ENCODE data around the gene SLC3A2.
A peak's percentile ranks its signal among the peaks of the same experiment; 100 is the strongest.

Gene SLC3A2

GRCh38 chr11:62910141-62910882 lies 29.6 kb downstream of the SLC3A2 start:
- no peak for DNase-seq (ENCODE audit: low read depth in 2 of 2)

DNA sequence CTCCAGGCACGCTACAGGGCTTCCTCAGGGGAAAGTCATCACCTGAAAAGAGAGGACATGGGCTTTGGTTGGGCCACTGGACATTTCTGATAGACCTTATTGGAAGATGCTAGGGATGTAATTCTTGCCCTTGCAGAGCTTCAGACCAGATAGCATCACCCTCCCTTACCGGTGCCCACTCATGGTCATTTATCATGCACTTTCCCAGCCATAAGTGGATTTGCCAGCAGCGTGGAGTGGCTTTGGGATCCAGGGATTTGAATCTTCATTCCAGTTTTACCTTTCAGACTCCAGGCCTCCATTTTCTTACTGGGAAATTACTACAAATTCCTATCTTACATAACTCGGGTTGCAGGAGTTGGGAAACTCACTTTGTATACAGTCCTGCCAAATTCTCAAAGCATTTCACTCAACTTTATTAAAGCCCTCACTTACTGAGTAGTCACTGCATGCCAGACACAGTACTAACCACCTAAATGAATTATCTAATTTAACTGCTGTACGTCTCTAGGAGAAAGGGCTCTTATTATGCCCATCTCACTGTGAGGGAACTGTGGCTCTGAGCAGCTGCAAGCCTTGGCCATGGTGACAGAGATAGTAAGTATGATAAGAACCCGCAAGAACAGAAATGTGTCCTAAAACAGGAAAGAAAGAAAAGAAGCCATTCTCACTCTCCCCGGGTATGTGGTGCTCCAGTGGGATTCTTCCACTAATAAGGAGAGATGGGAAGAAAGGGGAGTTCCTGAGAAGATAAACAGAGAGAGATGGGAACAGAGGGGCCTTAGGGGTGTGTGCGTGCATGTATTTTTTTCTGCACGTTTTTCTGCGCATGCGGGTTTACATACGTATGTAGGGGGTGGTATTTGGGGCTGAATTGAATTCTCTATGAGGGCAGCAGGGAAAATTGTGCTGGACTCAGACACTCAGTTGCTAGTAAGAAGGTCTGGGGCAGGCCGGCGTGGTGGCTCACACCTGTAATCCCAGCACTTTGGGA lies 30.7 kb downstream of the SLC3A2 start:
- DNase-seq (ENCODE audit: low read depth in 2 of 2): no peak

- DNase-seq (ENCODE audit: low read depth in 2 of 2): no peak
These were observed 31.6 kb downstream of the SLC3A2 start for GRCh38 chr11:62912268-62912667.

DNA sequence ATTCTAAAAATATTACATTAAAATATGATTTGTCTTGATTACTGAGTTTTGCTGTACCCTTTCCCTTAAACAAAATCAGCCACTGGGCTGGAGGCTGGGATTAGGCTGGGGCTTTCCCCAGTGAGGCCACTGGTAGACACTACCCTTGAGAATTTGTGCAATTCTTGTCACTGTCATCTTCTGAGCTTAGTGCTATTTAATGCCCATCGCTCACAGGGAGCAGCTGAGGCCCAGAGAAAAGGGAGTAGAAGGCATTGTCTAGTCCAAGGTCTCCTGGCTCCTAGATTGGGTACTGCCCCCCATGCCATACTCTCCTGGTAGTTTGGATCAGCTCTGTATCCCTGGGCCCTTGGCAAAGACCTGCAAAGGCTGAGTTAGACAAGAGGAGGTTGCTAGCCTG lies 33.7 kb downstream of the SLC3A2 start:
- DNase-seq (ENCODE audit: low read depth in 2 of 2): no peak

GRCh38 chr11:62917906-62918502 lies 37.3 kb downstream of the SLC3A2 start:
- no peak for DNase-seq (ENCODE audit: low read depth in 2 of 2)

DNA sequence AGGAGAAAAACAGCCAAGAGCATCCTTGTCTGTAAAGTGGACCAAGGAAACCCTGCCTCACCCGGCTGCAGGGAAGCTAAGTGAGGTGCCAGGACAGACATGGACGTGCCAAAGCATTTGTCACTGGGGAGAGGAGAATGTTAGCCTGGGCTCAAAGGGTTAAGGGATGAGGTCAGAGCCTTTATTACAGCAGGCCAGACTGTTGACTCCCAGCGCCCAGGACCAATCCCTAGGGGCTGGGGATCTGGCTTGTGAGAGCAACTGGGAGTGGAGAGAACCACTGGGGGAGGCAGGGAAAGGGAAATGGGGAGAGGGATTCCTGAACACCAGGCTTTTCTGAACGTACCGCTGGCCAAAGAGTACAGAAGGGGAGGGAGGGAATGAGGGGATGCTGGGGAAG lies 37.8 kb downstream of the SLC3A2 start:
- no peak for DNase-seq (ENCODE audit: low read depth in 2 of 2)

DNA sequence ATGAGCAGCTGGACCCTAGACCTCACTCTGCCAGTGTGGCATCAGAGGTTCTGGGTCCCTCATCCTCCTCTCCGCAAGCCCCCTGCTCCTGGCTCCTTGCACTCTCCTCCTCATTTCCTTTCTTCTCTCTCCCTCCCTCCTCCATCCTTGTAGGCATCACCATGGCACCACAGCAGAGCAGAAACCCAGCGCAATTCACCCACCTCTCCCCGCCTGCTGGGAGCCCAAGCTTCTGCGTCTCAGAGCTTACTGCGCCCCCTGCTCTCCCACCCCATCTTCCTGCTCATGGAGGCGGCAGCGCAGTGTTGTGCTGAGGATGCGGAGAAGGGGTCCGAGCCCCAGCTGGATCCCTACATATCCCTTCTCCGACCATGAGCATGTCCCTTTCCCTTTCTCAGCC lies 38.8 kb downstream of the SLC3A2 start:
- DNase-seq (ENCODE audit: low read depth in 2 of 2): no peak

- DNase-seq (ENCODE audit: low read depth in 2 of 2): no peak
These were observed 39.4 kb downstream of the SLC3A2 start for GRCh38 chr11:62919898-62920640.

DNA sequence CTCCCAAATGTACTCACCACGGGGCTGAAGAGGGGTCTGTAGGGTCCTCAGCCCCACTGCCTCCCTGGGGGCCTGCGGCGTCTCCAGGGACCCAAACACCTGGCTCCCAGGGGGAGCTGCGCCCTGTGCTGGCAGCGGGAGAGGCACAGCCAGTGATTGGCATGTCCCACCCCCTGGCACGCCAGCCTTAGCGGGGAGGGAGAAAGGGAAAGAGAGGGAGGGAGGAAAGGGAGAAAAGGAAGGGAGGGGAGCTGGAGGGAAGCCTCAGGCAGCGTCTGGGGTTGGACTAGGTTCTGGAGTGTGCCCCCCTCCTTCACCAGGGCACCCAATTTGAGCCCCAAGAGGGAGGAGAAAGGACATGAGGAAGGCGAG lies 40.5 kb downstream of the SLC3A2 start, which contains the start of gene CHRM1:
Gene CHRM1 (minus strand): TSS at position 163 of the 372 bp plus-strand sequence. CDS start 10,263 bp downstream, outside the sequence.
- no peak for DNase-seq (ENCODE audit: low read depth in 2 of 2)

- no peak for DNase-seq (ENCODE audit: low read depth in 2 of 2)
These were observed 41.0 kb downstream of the SLC3A2 start for GRCh38 chr11:62921573-62922188.

DNA sequence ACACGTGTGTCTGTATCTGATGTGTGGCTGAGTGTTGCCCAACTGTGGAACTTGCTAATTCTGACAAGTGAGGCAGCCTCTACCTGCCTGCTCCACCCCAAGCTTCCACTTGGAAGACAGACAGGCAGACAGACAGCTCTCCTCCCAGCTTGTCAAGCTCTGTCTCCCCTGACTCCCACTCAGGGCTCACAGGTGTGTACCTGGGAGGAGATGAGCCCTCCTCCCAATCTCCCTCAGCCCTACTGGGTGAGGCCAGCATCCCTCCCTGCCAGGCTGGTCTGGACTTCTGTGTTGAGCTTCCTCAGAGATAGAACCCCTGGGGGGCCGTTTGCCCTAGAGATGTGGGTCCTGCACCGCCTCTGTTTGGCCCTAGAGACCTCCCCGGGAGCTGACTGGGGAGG lies 41.5 kb downstream of the SLC3A2 start:
- no peak for DNase-seq (ENCODE audit: low read depth in 2 of 2)

DNA sequence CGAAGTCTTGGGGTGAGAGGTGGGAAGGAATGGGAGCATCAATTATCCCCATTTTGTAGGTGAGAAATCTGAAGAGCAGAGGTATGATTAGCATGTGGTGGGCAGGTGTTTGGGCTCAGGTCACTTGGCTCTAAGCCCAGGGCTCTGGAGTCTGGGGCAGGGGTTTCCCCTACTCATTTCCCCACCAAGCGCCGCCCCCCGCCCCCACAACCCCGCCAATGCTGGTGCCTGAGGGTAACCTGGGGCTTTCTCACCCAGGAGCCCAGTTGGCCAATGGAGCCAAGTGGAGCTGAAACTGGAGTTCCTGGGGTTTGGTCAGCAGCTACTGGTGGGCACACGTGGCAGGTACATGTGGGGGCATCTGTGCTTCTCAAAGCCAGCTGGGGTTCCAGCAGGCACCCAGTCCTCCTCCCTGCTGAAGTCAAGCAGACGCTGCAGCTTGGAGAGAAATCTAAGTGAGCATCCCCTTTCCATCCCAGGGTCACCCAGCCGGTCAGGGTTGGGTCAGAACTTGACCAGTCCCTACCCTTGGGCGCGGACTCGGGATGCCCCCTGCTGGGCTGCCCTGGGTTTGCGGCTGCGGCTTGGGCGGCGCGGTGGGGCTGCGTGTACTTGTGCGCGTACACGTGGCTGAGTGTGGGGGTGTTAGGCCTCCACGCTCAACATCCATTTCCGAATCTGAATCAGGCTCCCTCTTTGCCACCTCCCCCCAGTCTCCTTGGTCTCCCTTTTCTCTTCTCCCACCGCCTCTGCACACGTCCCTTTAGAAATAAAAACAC lies 42.1 kb downstream of the SLC3A2 start:
- peak; percentile 32 to 34 for DNase-seq (ENCODE audit: low read depth in 2 of 2)

- no peak for DNase-seq (ENCODE audit: low read depth in 2 of 2)
These were observed 43.1 kb downstream of the SLC3A2 start for GRCh38 chr11:62923601-62924411.

DNA sequence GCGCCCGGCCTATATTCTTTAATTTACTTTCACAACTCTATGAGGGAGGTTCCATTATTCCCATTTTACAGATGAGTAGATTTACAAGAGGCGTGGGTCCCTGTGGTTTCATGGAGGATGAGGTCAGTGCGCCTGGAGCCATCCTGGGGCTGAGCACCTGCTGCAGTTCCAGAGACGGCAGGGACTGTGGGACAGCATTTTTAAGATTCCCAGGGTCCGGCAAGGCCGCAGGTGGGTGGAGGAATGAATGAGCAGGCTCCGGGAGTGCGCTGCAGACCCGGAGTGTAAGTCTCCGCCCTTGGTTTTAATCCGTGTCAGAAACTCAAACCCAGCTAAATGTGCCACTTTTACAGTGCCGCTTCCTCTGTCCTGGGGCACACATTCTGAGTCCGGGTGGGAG lies 44.6 kb downstream of the SLC3A2 start:
- DNase-seq (ENCODE audit: low read depth in 2 of 2): no peak

- no peak for DNase-seq (ENCODE audit: low read depth in 2 of 2)
These were observed 45.3 kb downstream of the SLC3A2 start for GRCh38 chr11:62925745-62926679.

GRCh38 chr11:62926680-62927455 lies 46.2 kb downstream of the SLC3A2 start:
- DNase-seq (ENCODE audit: low read depth in 2 of 2): no peak

- no peak for DNase-seq (ENCODE audit: low read depth in 2 of 2)
These were observed 47.3 kb downstream of the SLC3A2 start for GRCh38 chr11:62928011-62928410.

DNA sequence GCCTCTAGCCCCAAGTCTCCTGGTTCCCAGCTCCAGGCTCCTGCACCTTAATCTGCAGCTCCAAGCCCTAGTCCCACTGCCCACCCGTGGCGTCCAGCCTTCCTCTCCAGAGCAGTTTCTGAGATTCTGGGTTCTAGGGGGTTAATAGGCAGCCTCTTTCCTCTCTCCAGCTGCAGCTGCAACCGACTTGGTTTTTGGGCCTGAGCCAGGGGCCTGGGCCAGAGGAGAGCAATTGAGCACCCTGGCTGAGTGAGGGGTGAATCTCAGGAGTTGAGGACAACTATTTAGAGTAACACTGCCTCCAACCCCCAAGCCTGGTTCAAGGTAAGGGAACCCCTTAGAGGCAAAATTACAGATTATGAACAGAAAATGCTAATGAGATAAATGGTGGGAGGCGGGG lies 49.5 kb downstream of the SLC3A2 start:
- no peak for DNase-seq (ENCODE audit: low read depth in 2 of 2)
